ENCODE data around the gene CTDSP1.

The CTDSP1 gene

GRCh38 chr2:218400930-218401881 lies 1.5 kb downstream of the CTDSP1 start:
- H3K9me3 ChIP-seq (ENCODE audit: insufficient read depth, low read depth, low read length), result no peaks in the 10 kb centered on the region
- peaks cover 32% of the 10 kb centered on the region for H3K27me3 ChIP-seq (ENCODE audit: insufficient read depth, low read length)
- peaks cover 13% of the 10 kb centered on the region; the same call in 1 of the 2 replicates for H3K36me3 ChIP-seq (ENCODE audit: insufficient read depth, low read length)
- H3K27ac ChIP-seq (ENCODE audit: low read depth, low read length), result no peak overlapping the region
- H3K9ac ChIP-seq (ENCODE audit: low read depth, low read length), result no peak overlapping the region
- 50% methylated on average over 24 of the region's 24 CpGs for WGBS
- peaks cover 23% of the 10 kb centered on the region for H3K4me1 ChIP-seq (ENCODE audit: insufficient read depth, low read length)
- H3K4me3 ChIP-seq (ENCODE audit: low read length), result peak overlapping the region; percentile 72

DNA sequence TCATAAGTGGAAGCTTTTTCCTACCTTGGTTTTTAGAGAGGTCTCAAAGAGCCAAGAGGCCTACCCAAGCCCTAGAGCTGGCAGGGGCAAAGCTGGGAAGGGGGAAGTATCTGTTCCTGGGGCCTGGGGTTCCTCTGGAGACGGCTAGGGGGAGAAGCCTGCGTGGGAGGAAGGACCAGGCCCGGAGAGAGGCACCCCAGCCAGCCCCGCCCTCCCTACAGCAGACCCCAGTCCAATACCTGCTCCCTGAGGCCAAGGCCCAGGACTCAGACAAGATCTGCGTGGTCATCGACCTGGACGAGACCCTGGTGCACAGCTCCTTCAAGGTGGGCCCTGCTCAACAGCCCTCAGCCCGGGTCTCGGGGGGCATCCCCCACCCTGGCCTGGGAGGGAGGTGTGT lies 2.2 kb downstream of the CTDSP1 start:
- peaks cover 23% of the 10 kb centered on the region for H3K4me1 ChIP-seq (ENCODE audit: insufficient read depth, low read length)
- 94% methylated on average over 9 of the region's 9 CpGs for WGBS

GRCh38 chr2:218402491-218402901 lies 2.8 kb downstream of the CTDSP1 start:
- Histone ChIP-seq H3K4me3 (ENCODE audit: low read length) (no peak overlapping the region), H3K27ac (ENCODE audit: low read depth, low read length) (no peak overlapping the region)
- WGBS, result 90% methylated on average over 8 of the region's 8 CpGs

More for the DNA sequence above, 2.2 kb downstream of the CTDSP1 start:
- no peaks in the 10 kb centered on the region for H3K9me3 ChIP-seq (ENCODE audit: insufficient read depth, low read depth, low read length)
- H3K27me3 ChIP-seq (ENCODE audit: insufficient read depth, low read length), result peaks cover 27% of the 10 kb centered on the region
- H3K9ac ChIP-seq (ENCODE audit: low read depth, low read length), result no peak overlapping the region
- H3K4me3 ChIP-seq (ENCODE audit: low read length), result no peak overlapping the region
- peaks cover 13% of the 10 kb centered on the region; the same call in 1 of the 2 replicates for H3K36me3 ChIP-seq (ENCODE audit: insufficient read depth, low read length)
- H3K27ac ChIP-seq (ENCODE audit: low read depth, low read length), result no peak overlapping the region

DNA sequence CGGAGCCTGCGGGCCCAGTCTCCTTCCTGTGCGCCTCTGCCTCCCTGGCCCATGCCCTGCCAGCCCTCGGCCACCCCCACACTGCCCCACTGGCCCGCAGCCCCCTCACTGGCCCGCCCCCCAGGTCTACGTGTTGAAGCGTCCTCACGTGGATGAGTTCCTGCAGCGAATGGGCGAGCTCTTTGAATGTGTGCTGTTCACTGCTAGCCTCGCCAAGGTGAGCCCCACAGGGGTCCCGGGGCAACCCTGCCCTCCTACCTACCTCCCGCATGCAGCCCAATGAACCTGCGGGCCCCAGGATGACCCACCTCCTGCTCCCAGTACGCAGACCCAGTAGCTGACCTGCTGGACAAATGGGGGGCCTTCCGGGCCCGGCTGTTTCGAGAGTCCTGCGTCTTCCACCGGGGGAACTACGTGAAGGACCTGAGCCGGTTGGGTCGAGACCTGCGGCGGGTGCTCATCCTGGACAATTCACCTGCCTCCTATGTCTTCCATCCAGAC lies 3.3 kb downstream of the CTDSP1 start:
- no peak overlapping the region for H3K9ac ChIP-seq (ENCODE audit: low read depth, low read length)
- WGBS, result 92% methylated on average over 26 of the region's 26 CpGs
- H3K36me3 ChIP-seq (ENCODE audit: insufficient read depth, low read length), result peaks cover 13% of the 10 kb centered on the region; the same call in 1 of the 2 replicates
- H3K4me1 ChIP-seq (ENCODE audit: insufficient read depth, low read length), result peaks cover 22% of the 10 kb centered on the region
- H3K9me3 ChIP-seq (ENCODE audit: insufficient read depth, low read depth, low read length), result no peaks in the 10 kb centered on the region
- no peak overlapping the region for H3K27ac ChIP-seq (ENCODE audit: low read depth, low read length)
- H3K27me3 ChIP-seq (ENCODE audit: insufficient read depth, low read length), result peaks cover 16% of the 10 kb centered on the region
- H3K4me3 ChIP-seq (ENCODE audit: low read length), result no peak overlapping the region

More at GRCh38 chr2:218402491-218402901, 2.8 kb downstream of the CTDSP1 start:
- H3K9ac ChIP-seq (ENCODE audit: low read depth, low read length), result no peak overlapping the region
- peaks cover 21% of the 10 kb centered on the region for H3K27me3 ChIP-seq (ENCODE audit: insufficient read depth, low read length)
- H3K36me3 ChIP-seq (ENCODE audit: insufficient read depth, low read length), result peaks cover 13% of the 10 kb centered on the region; the same call in 1 of the 2 replicates
- peaks cover 22% of the 10 kb centered on the region for H3K4me1 ChIP-seq (ENCODE audit: insufficient read depth, low read length)
- no peaks in the 10 kb centered on the region for H3K9me3 ChIP-seq (ENCODE audit: insufficient read depth, low read depth, low read length)

DNA sequence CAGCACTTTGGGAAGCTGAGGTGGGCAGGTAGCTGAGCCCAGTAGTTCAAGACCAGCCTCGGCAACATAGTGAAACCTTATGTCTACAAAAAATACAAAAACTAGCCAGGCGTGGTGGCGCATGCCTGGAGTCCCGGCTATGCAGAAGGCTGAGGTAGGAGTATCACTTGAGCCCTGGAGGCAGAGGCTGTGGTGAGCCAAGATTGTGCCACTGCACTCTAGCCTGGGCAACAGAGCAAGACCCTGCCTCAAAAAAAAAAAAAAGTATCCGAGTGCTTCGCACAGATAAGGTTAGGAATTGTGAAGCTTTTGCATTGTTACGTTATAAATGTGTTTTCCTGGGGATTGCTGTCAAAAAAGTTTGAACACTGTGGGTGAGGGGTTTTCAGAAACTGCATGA lies 4.1 kb downstream of the CTDSP1 start:
- H3K27ac ChIP-seq (ENCODE audit: low read depth, low read length), result no peak overlapping the region
- H3K36me3 ChIP-seq (ENCODE audit: insufficient read depth, low read length), result peaks cover 13% of the 10 kb centered on the region; the same call in 1 of the 2 replicates
- H3K4me1 ChIP-seq (ENCODE audit: insufficient read depth, low read length), result peaks cover 22% of the 10 kb centered on the region
- 90% methylated on average over 7 of the region's 7 CpGs for WGBS
- no peaks in the 10 kb centered on the region for H3K9me3 ChIP-seq (ENCODE audit: insufficient read depth, low read depth, low read length)
- no peak overlapping the region for H3K4me3 ChIP-seq (ENCODE audit: low read length)
- no peak overlapping the region for H3K9ac ChIP-seq (ENCODE audit: low read depth, low read length)
- peaks cover 8% of the 10 kb centered on the region for H3K27me3 ChIP-seq (ENCODE audit: insufficient read depth, low read length)

DNA sequence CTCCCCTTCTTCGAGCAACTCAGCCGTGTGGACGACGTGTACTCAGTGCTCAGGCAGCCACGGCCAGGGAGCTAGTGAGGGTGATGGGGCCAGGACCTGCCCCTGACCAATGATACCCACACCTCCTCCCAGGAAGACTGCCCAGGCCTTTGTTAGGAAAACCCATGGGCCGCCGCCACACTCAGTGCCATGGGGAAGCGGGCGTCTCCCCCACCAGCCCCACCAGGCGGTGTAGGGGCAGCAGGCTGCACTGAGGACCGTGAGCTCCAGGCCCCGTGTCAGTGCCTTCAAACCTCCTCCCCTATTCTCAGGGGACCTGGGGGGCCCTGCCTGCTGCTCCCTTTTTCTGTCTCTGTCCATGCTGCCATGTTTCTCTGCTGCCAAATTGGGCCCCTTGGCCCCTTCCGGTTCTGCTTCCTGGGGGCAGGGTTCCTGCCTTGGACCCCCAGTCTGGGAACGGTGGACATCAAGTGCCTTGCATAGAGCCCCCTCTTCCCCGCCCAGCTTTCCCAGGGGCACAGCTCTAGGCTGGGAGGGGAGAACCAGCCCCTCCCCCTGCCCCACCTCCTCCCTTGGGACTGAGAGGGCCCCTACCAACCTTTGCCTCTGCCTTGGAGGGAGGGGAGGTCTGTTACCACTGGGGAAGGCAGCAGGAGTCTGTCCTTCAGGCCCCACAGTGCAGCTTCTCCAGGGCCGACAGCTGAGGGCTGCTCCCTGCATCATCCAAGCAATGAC lies 4.8 kb downstream of the CTDSP1 start:
- no peak overlapping the region for H3K4me3 ChIP-seq (ENCODE audit: low read length)
- H3K36me3 ChIP-seq (ENCODE audit: insufficient read depth, low read length), result peaks cover 13% of the 10 kb centered on the region; the same call in 1 of the 2 replicates
- peak overlapping the region; percentile 96; the same call in 1 of the 2 replicates for H3K27ac ChIP-seq (ENCODE audit: low read depth, low read length)
- H3K27me3 ChIP-seq (ENCODE audit: insufficient read depth, low read length), result peaks cover under 1% of the 10 kb centered on the region
- H3K4me1 ChIP-seq (ENCODE audit: insufficient read depth, low read length), result peaks cover 22% of the 10 kb centered on the region
- no peak overlapping the region for H3K9ac ChIP-seq (ENCODE audit: low read depth, low read length)
- WGBS, result 91% methylated on average over 16 of the region's 16 CpGs
- no peaks in the 10 kb centered on the region for H3K9me3 ChIP-seq (ENCODE audit: insufficient read depth, low read depth, low read length)

DNA sequence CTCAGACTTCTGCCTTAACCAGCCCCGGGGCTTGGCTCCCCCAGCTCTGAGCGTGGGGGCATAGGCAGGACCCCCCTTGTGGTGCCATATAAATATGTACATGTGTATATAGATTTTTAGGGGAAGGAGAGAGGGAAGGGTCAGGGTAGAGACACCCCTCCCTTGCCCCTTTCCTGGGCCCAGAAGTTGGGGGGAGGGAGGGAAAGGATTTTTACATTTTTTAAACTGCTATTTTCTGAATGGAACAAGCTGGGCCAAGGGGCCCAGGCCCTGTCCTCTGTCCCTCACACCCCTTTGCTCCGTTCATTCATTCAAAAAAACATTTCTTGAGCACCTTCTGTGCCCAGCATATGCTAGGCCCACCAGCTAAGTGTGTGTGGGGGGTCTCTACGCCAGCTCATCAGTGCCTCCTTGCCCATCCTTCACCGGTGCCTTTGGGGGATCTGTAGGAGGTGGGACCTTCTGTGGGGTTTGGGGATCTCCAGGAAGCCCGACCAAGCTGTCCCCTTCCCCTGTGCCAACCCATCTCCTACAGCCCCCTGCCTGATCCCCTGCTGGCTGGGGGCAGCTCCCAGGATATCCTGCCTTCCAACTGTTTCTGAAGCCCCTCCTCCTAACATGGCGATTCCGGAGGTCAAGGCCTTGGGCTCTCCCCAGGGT lies 5.5 kb downstream of the CTDSP1 start:
- Histone ChIP-seq H3K27me3 (ENCODE audit: insufficient read depth, low read length) (no peaks in the 10 kb centered on the region), H3K36me3 (ENCODE audit: insufficient read depth, low read length) (peaks cover 13% of the 10 kb centered on the region; the same call in 1 of the 2 replicates), H3K4me3 (ENCODE audit: low read length) (peak overlapping the region; percentile 61), H3K9me3 (ENCODE audit: insufficient read depth, low read depth, low read length) (no peaks in the 10 kb centered on the region), H3K27ac (ENCODE audit: low read depth, low read length) (peak overlapping the region; percentile 96), H3K9ac (ENCODE audit: low read depth, low read length) (peak overlapping the region; percentile 63), H3K4me1 (ENCODE audit: insufficient read depth, low read length) (peaks cover 22% of the 10 kb centered on the region)
- WGBS, result 44% methylated on average over 7 of the region's 8 CpGs

- H3K36me3 ChIP-seq (ENCODE audit: insufficient read depth, low read length), result peaks cover 13% of the 10 kb centered on the region; the same call in 1 of the 2 replicates
- WGBS, result 3% methylated on average over 15 of the region's 15 CpGs
- H3K27ac ChIP-seq (ENCODE audit: low read depth, low read length), result peak overlapping the region; percentile 96
- H3K9me3 ChIP-seq (ENCODE audit: insufficient read depth, low read depth, low read length), result no peaks in the 10 kb centered on the region
- H3K27me3 ChIP-seq (ENCODE audit: insufficient read depth, low read length), result no peaks in the 10 kb centered on the region
- peak overlapping the region; percentile 63 for H3K9ac ChIP-seq (ENCODE audit: low read depth, low read length)
- peak overlapping the region; percentile 61 for H3K4me3 ChIP-seq (ENCODE audit: low read length)
- peaks cover 22% of the 10 kb centered on the region for H3K4me1 ChIP-seq (ENCODE audit: insufficient read depth, low read length)
Observed at GRCh38 chr2:218405746-218406208, 6.1 kb downstream of the CTDSP1 start.

DNA sequence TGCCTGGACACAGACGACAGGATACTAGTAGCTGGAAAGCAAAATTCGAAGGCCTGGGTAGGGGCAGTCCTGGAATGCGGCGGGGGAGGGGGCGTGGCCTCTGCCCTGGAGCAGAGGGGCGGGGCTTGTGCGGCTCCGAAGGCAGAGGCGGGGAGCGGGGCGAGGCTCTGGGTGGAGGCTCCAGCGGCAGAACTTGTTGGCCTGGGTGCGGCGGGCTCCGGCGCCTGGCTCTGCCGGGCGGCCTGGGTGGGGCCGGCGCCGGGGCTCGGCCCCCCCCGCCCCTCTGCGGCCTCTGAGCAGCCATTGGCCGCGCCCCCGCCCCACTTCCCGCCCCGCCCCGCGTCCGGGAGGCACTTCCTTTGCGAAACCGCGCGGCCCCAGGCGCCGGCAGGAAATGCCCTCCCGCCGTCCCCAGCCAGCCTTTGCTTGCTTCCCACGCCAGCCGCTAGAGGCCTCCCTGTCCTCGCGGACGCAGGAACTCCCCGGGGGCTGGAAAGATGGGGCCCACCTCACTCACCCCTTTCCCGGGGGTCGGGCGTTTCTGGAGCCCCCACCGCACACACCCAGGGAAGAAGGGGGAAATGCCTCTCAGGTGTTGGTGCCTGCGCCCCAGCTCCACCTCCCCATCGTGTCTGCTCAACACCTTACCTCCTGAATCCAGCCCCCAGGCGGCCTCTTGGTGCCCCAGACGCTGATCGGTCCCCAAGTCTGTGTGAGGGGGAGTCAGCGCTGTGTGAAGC lies 6.7 kb downstream of the CTDSP1 start:
- peaks cover 13% of the 10 kb centered on the region; the same call in 1 of the 2 replicates for H3K36me3 ChIP-seq (ENCODE audit: insufficient read depth, low read length)
- H3K27ac ChIP-seq (ENCODE audit: low read depth, low read length), result peak overlapping the region; percentile 96
- 2% methylated on average over 54 of the region's 56 CpGs for WGBS
- peaks cover 19% of the 10 kb centered on the region for H3K4me1 ChIP-seq (ENCODE audit: insufficient read depth, low read length)
- H3K4me3 ChIP-seq (ENCODE audit: low read length), result peak overlapping the region; percentile 66
- H3K27me3 ChIP-seq (ENCODE audit: insufficient read depth, low read length), result no peaks in the 10 kb centered on the region
- no peaks in the 10 kb centered on the region for H3K9me3 ChIP-seq (ENCODE audit: insufficient read depth, low read depth, low read length)
- peak overlapping the region; percentile 85 for H3K9ac ChIP-seq (ENCODE audit: low read depth, low read length)

Data from HUES64 (cell line).